Activated T-helper 1 cell treated with anti-CD3 and anti-CD28 coated beads, Interleukin-2, amount 50 U/mL, for 16 hours (primary cell): ENCODE results near the gene SDR9C7.
"Not testable (repeated sequence)": the region's sequence is repeated elsewhere in the genome, so short reads cannot be mapped to it uniquely, and the experiment has no call there.

Source experiments
- DNase-seq, 2 donors: peaks; one replicate each; pipeline ENCODE4 v3.0.0-alpha.2; 2020; ENCODE audit warnings: low read depth in 1 of 2, low spot score in 1 of 2

SDR9C7 gene

GRCh38 chr12:56879240-56880124 lies 54.7 kb downstream of the SDR9C7 start:
- DNase-seq, result not testable (repeated sequence)

DNA sequence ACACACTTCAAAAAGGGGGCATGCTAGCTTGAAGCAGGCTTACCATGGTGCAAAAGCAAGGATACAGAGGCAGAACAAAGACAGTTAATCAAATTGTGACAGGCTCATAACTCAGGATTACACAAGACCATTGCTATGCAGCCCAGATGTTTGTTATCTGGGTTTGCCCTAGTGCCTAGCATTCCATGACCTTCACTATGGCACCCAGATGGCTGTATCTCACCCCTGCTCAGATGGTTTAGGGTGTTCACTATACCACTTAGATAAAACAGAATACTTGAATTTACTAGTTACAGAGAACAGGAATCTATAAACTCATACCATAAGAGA lies 56.2 kb downstream of the SDR9C7 start:
- no peak for DNase-seq

GRCh38 chr12:56877195-56878009 lies 56.8 kb downstream of the SDR9C7 start:
- no peak for DNase-seq

DNA sequence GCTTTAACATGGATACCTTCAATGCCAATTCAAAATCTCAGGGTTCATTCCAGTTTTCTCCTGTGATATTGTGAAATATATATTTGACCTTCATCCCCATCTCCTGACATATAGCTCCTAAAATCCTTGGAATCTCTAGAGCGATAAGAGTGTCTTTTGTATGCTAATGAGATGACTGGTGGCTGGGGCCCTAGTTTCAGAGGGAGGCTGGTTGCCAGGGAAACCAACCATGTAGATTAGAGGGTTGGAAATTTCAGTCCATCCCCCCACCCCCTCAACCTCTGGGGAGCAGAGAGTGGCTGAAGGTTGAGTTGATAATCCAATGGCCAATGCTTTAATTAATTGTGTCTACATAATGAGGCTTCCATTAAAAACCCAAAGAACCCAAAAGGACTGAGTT lies 59.4 kb downstream of the SDR9C7 start:
- DNase-seq, result no peak

DNA sequence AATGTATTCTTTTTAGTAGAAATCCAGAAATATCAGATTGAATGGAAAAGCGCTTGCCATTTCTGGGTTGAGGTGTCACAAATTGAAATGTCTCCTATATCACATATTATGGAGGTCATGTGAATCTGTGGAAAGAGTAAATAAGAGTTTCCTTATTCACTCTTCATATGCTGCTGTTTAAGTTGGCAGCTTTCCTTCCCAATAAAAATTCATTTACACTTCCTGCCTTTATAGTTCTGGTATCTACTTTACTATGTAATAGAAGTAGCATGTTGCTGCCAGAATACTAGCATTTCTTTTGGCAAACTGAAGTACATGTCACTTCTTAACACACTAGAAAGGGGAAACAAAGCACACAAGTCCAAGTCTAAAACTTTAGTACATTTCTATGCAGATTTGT lies 60.8 kb downstream of the SDR9C7 start:
- DNase-seq, result no peak
